IMR-90 (cell line): ENCODE data around the gene CCT4. TPM values are rescaled to one million over a fixed set of nuclear protein-coding genes. Genes with fewer than 3 reads are reported as not detected.

Source experiments
- ATAC-seq: fragments of 200-7000 bp; cut with Tn5 transposase; 2 replicates; pipeline ENCODE4 v1.9.1; 2020; ENCODE audit warnings: low read depth, mild to moderate bottlenecking, moderate library complexity
- BruUV-seq: library from RNA; stranded (reverse); fragments of 400-500 nt; replicated peaks from 2 replicates; lab custom pipeline; 2021; lab: Mats Ljungman, UMichigan
- CTCF ChIA-PET: fragments of 300-600 bp; formaldehyde crosslinking; extraction: SDS; loops from one replicate; lab custom pipeline; 2021; ENCODE audit warnings: antibody characterized with exemption; lab: Yijun Ruan, JAX
- POLR2A ChIA-PET: fragments of 300-600 bp; sonication (Branson Sonifier 250); formaldehyde crosslinking; loops from one replicate; lab custom pipeline; 2022; ENCODE audit warnings: antibody characterized with exemption; ENCODE audit not compliant: unreplicated experiment; lab: Charles Lee
- DNase-seq: peaks from one replicate; pipeline ENCODE4 v3.0.0; 2013
- H2AFZ ChIP-seq: replicated peaks from 2 replicates; pipeline ENCODE3; 2013; ENCODE audit warnings: low read length, mild to moderate bottlenecking; ENCODE audit not compliant: poor library complexity
- H2AK5ac ChIP-seq: 2 replicates; pipeline ENCODE4 v1.6.1; 2013; ENCODE audit warnings: low read depth, low read length, inconsistent platforms
- H2AK9ac ChIP-seq: replicated peaks from 2 replicates; pipeline ENCODE3; 2013; ENCODE audit warnings: mild to moderate bottlenecking, low read depth, low read length, moderate library complexity; ENCODE audit not compliant: poor library complexity
- H2BK120ac ChIP-seq: 2 replicates; pipeline ENCODE4 v1.6.1; 2013; ENCODE audit warnings: low read depth, low read length, inconsistent platforms
- H2BK15ac ChIP-seq: 3 replicates; pipeline ENCODE4 v1.6.1; 2013; ENCODE audit warnings: low read depth, low read length, inconsistent platforms
- H2BK20ac ChIP-seq: 2 replicates; pipeline ENCODE4 v1.6.1; 2013; ENCODE audit warnings: low read depth, mild to moderate bottlenecking, inconsistent platforms, low read length, moderate library complexity
- H2BK5ac ChIP-seq: 2 replicates; pipeline ENCODE4 v1.6.1; 2013; ENCODE audit warnings: mild to moderate bottlenecking, low read depth, low read length, inconsistent platforms; ENCODE audit not compliant: poor library complexity, severe bottlenecking
- H3K14ac ChIP-seq: replicated peaks from 2 replicates; pipeline ENCODE4 v1.6.1; 2013; ENCODE audit warnings: low read depth, low read length, inconsistent platforms
- H3K18ac ChIP-seq: 2 replicates; pipeline ENCODE4 v1.6.1; 2013; ENCODE audit warnings: low read depth, low read length, control low read depth
- H3K23ac ChIP-seq: 2 replicates; pipeline ENCODE4 v1.6.1; 2013; ENCODE audit warnings: low read depth, low read length, inconsistent platforms
- H3K27ac ChIP-seq: 2 replicates; pipeline ENCODE4 v1.5.1; 2013; ENCODE audit warnings: mild to moderate bottlenecking, control low read depth, low read length; ENCODE audit not compliant: insufficient read depth
- H3K27me3 ChIP-seq: 2 replicates; pipeline ENCODE4 v1.6.1; 2013; ENCODE audit warnings: low read length; ENCODE audit not compliant: control insufficient read depth, insufficient read depth
- H3K36me3 ChIP-seq: 2 replicates; pipeline ENCODE4 v1.6.1; 2013; ENCODE audit warnings: low read length, mixed read lengths; ENCODE audit not compliant: control insufficient read depth, insufficient read depth
- H3K4ac ChIP-seq: 2 replicates; pipeline ENCODE4 v1.6.1; 2013; ENCODE audit warnings: low read depth, low read length, inconsistent platforms
- H3K4me1 ChIP-seq: 2 replicates; pipeline ENCODE4 v1.6.1; 2013; ENCODE audit warnings: low read length, mixed read lengths; ENCODE audit not compliant: control insufficient read depth, insufficient read depth
- H3K4me2 ChIP-seq: 2 replicates; pipeline ENCODE4 v1.6.1; 2013; ENCODE audit warnings: low read depth, mild to moderate bottlenecking, control low read depth, low read length, moderate library complexity
- H3K4me3 ChIP-seq: 2 replicates; pipeline ENCODE4 v1.5.1; 2013; ENCODE audit warnings: low read depth, mild to moderate bottlenecking, control low read depth, low read length, moderate library complexity; ENCODE audit not compliant: insufficient read depth
- H3K56ac ChIP-seq: 2 replicates; pipeline ENCODE4 v1.6.1; 2013; ENCODE audit warnings: low read length, inconsistent platforms; ENCODE audit not compliant: insufficient read depth; ENCODE audit errors: extremely low read depth
- H3K79me1 ChIP-seq, 2 experiments: 2 replicates each; pipeline ENCODE4 v1.6.1; 2013; ENCODE audit warnings: low read length in 2 of 2, inconsistent platforms in 1 of 2, low read depth in 1 of 2
- H3K9ac ChIP-seq: 2 replicates; pipeline ENCODE4 v1.6.1; 2013; ENCODE audit warnings: low read depth, low read length, control low read depth
- H3K9me1 ChIP-seq: 2 replicates; pipeline ENCODE4 v1.6.1; 2013; ENCODE audit warnings: low read length, inconsistent platforms; ENCODE audit not compliant: insufficient read depth
- H3K9me3 ChIP-seq: 2 replicates; pipeline ENCODE4 v1.6.1; 2013; ENCODE audit warnings: low read length; ENCODE audit not compliant: control insufficient read depth, insufficient read depth
- H4K20me1 ChIP-seq: 2 replicates; pipeline ENCODE4 v1.6.1; 2013; ENCODE audit warnings: low read length, inconsistent platforms; ENCODE audit not compliant: insufficient read depth
- H4K5ac ChIP-seq: 2 replicates; pipeline ENCODE4 v1.6.1; 2013; ENCODE audit warnings: mild to moderate bottlenecking, low read depth, low read length, control low read depth
- H4K8ac ChIP-seq, 2 experiments: 2 replicates each; pipeline ENCODE4 v1.6.1; 2013; ENCODE audit warnings: low read depth in 2 of 2, low read length in 2 of 2, control low read depth in 1 of 2, inconsistent platforms in 1 of 2
- H4K91ac ChIP-seq: 2 replicates; pipeline ENCODE4 v1.6.1; 2013; ENCODE audit warnings: low read depth, low read length, inconsistent platforms; ENCODE audit not compliant: insufficient read depth
- BHLHE40 ChIP-seq: fragments of 150-350 bp; IDR thresholded peaks from 2 replicates; pipeline ENCODE4 v1.6.1; 2016; ENCODE audit warnings: mild to moderate bottlenecking, low read depth, low read length
- CEBPB ChIP-seq: IDR thresholded peaks from 2 replicates; pipeline ENCODE4 v1.6.1; 2012; ENCODE audit warnings: low read depth, low read length, improper control_type of control experiment
- CHD1 ChIP-seq: IDR thresholded peaks from 2 replicates; pipeline ENCODE4 v1.6.1; 2012; ENCODE audit warnings: low read depth, low read length, improper control_type of control experiment
- CTCF ChIP-seq: conservative IDR thresholded peaks from 2 replicates; pipeline ENCODE4 v1.5.1; 2012; ENCODE audit warnings: mild to moderate bottlenecking, low read depth, low read length, improper control_type of control experiment
- FOS ChIP-seq: fragments of 150-350 bp; IDR thresholded peaks from 2 replicates; pipeline ENCODE4 v1.6.1; 2016; ENCODE audit warnings: low read depth, low read length
- MAFK ChIP-seq: IDR thresholded peaks from 2 replicates; pipeline ENCODE4 v1.6.1; 2012; ENCODE audit warnings: low read depth, low read length, improper control_type of control experiment
- MAZ ChIP-seq: IDR thresholded peaks from 2 replicates; pipeline ENCODE4 v1.6.1; 2012; ENCODE audit warnings: low read depth, mild to moderate bottlenecking, low read length, improper control_type of control experiment, moderate library complexity, borderline replicate concordance
- MXI1 ChIP-seq: IDR thresholded peaks from 2 replicates; pipeline ENCODE4 v1.6.1; 2012; ENCODE audit warnings: low read depth, mild to moderate bottlenecking, low read length, moderate library complexity, borderline replicate concordance
- NFE2L2 ChIP-seq: fragments of 150-350 bp; IDR thresholded peaks from 2 replicates; pipeline ENCODE4 v1.6.1; 2016; ENCODE audit warnings: low read depth, mild to moderate bottlenecking, low read length
- RCOR1 ChIP-seq: IDR thresholded peaks from 2 replicates; pipeline ENCODE4 v1.6.1; 2012; ENCODE audit warnings: mild to moderate bottlenecking, low read length, improper control_type of control experiment; ENCODE audit not compliant: insufficient replicate concordance
- RFX5 ChIP-seq: IDR thresholded peaks from 2 replicates; pipeline ENCODE4 v1.8.0; 2012; ENCODE audit warnings: low read depth, mild to moderate bottlenecking, low read length, moderate library complexity
- USF2 ChIP-seq: fragments of 150-350 bp; IDR thresholded peaks from 2 replicates; pipeline ENCODE4 v1.6.1; 2017; ENCODE audit warnings: mild to moderate bottlenecking, antibody characterized with exemption, low read length, low read depth
- WGBS, 2 experiments: methylation state at CpG; one replicate each; pipeline versions ENCODE4 v1.1.5 to v1.1.7; 2013; ENCODE audit warnings: missing lambda C conversion rate in 2 of 2; ENCODE audit not compliant: insufficient read length in 1 of 2; ENCODE audit errors: extremely low coverage in 2 of 2; 5-methylcytosine and 5-hydroxymethylcytosine counted together
- dilution Hi-C: fragments of 300-500 bp; cut with HindIII; formaldehyde crosslinking; loops from one replicate; pipeline ENCODE4 v1.14.3; 2018; ENCODE audit warnings: low sequenced_read_pairs; ENCODE audit not compliant: unreplicated experiment
- in situ Hi-C: fragments of 300-500 bp; cut with MboI; formaldehyde crosslinking; loops from 3 replicates; pipeline ENCODE4 v1.14.3; 2019; ENCODE audit warnings: low sequenced_read_pairs, inconsistent platforms, mixed read lengths
- intact Hi-C: fragments of 100-400 bp; cut with micrococcal nuclease; formaldehyde crosslinking; loops from 2 replicates; pipeline ENCODE4 v1.10.0; 2022
- polyA plus RNA-seq, 3 experiments: library from polyadenylated mRNA; depleted of rRNA; stranded (reverse); fragments of >200 nt; gene quantifications; 2 replicates each; pipeline ENCODE4 v1.2.3, GENCODE V29; 2012; ENCODE audit warnings: low replicate concordance in 1 of 3
- total RNA-seq: library from RNA; depleted of rRNA; stranded (reverse); fragments of >200 nt; gene quantifications from 2 replicates; pipeline ENCODE4 v1.2.3, GENCODE V29; 2012
- TF ChIP-seq, protein P1 (sequence below): fragments of 150-350 bp; IDR thresholded peaks from 2 replicates; pipeline ENCODE4 v1.6.1; 2016; ENCODE audit warnings: low read depth, mild to moderate bottlenecking, low read length, moderate library complexity, borderline replicate concordance

CCT4 gene
- total and polyA plus RNA-seq, 2 of the 4 experiments (the other 2 are of a cell fraction), result 94.4 to 187 TPM

- Histone ChIP-seq H4K91ac (no peak overlapping the region), H2BK120ac (no peak overlapping the region), H2AK9ac (no peak overlapping the region), H3K23ac (no peak overlapping the region), H4K5ac (no peak overlapping the region), H2AK5ac (no peak overlapping the region), H3K79me1 (peaks cover 19 to 24% of the 10 kb centered on the region in 2 experiments; a peak in 3 of 4 replicates), H3K9me3 (no peaks in the 10 kb centered on the region), H3K36me3 (peaks cover 63% of the 10 kb centered on the region), H3K4me2 (no peak overlapping the region), H3K4ac (no peak overlapping the region), H4K20me1 (peaks cover 7% of the 10 kb centered on the region), H2AFZ (no peak overlapping the region), H2BK20ac (no peak overlapping the region), H4K8ac (no peak overlapping the region), H3K18ac (no peak overlapping the region), H3K4me3 (no peak overlapping the region), H2BK15ac (no peak overlapping the region), H3K14ac (no peak overlapping the region), H3K27ac (no peak overlapping the region), H3K4me1 (no peaks in the 10 kb centered on the region), H3K9ac (no peak overlapping the region), H3K27me3 (no peaks in the 10 kb centered on the region), H2BK5ac (no peak overlapping the region), H3K56ac (no peak overlapping the region), H3K9me1 (no peaks in the 10 kb centered on the region)
- dilution Hi-C loops, result no loop called here
- no CpG with 5 or more reads among the region's 4 CpGs for WGBS, 2 experiments
- TF ChIP-seq RCOR1 (no peak), RFX5 (no peak), USF2 (no peak), MAFK (no peak), CTCF (no peak), CEBPB (no peak), NFE2L2 (no peak), MAZ (no peak), BHLHE40 (no peak), CHD1 (no peak), FOS (no peak), MXI1 (no peak)
- TF ChIP-seq, protein P1, sequence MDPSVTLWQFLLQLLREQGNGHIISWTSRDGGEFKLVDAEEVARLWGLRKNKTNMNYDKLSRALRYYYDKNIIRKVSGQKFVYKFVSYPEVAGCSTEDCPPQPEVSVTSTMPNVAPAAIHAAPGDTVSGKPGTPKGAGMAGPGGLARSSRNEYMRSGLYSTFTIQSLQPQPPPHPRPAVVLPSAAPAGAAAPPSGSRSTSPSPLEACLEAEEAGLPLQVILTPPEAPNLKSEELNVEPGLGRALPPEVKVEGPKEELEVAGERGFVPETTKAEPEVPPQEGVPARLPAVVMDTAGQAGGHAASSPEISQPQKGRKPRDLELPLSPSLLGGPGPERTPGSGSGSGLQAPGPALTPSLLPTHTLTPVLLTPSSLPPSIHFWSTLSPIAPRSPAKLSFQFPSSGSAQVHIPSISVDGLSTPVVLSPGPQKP, result no peak
- CTCF ChIA-PET, result no interaction called here
- in situ Hi-C loops, result loop anchor here (5.0 kb wide), 1 partner anchor 365 kb away; no protein-coding TSS in a partner anchor
- POLR2A ChIA-PET, result no interaction called here
- BruUV-seq, result no TSS peak
- intact Hi-C loops, result no loop called here
- DNase-seq (no peak), ATAC-seq (no peak)
Measured at GRCh38 chr2:61877571-61878245, 10.7 kb downstream of the CCT4 start.
